Eye (tissue), 1 donor: Measurements from ENCODE around the gene SLC28A1.
"Not testable (repeated sequence)": the region's sequence is repeated elsewhere in the genome, so short reads cannot be mapped to it uniquely, and the experiment has no call there.

ENCODE experiments used
- DNase-seq: peaks from one replicate; pipeline ENCODE4 v3.0.0-alpha.2; 2015

Gene SLC28A1, protein sequence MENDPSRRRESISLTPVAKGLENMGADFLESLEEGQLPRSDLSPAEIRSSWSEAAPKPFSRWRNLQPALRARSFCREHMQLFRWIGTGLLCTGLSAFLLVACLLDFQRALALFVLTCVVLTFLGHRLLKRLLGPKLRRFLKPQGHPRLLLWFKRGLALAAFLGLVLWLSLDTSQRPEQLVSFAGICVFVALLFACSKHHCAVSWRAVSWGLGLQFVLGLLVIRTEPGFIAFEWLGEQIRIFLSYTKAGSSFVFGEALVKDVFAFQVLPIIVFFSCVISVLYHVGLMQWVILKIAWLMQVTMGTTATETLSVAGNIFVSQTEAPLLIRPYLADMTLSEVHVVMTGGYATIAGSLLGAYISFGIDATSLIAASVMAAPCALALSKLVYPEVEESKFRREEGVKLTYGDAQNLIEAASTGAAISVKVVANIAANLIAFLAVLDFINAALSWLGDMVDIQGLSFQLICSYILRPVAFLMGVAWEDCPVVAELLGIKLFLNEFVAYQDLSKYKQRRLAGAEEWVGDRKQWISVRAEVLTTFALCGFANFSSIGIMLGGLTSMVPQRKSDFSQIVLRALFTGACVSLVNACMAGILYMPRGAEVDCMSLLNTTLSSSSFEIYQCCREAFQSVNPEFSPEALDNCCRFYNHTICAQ

DNA sequence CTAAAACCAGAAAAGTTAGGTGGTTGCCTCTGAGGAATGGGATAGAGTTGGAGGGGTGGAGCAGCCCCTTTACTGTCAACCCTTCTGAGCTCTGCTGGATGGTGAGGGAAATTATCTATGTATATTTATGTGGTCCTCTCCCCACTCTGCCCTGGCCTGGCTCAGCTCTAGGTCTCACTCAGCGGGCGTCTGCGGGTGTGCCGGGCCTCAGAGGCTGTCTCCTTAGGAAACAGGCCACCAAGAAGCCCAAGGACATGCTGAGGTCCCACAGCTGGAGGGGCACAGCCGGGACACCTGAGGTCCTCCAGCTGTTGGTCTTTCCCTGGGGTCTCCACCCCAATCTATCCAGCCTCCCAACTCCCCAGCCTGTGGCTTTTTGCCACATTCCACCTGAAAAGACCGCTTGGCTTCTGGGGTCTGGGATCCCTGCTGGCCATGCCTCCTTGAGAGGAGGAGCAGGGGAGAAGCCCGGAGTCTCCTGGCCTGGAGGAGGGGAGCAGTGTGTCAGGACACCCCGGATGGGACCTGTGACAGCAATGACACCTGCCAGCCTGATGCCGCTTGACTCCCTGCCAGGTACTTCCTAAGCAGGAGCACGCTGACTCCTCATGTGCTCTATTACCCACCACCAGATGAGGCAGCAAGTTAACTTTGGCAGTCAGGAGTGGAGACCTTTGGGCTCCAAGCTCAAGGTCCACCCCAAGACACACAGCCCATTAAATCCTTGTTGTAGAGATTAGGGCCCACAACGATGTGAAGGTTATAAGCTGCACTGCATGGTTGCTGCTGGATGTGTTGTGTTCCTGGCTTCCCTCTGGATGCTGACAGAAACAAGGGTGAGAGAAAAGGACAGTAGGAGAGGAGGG lies at the start of gene SLC28A1:
Gene SLC28A1 (plus strand): TSS at position 747 of the 866 bp plus-strand sequence. CDS start 3,099 bp downstream, outside the sequence.
- no peak for DNase-seq

DNA sequence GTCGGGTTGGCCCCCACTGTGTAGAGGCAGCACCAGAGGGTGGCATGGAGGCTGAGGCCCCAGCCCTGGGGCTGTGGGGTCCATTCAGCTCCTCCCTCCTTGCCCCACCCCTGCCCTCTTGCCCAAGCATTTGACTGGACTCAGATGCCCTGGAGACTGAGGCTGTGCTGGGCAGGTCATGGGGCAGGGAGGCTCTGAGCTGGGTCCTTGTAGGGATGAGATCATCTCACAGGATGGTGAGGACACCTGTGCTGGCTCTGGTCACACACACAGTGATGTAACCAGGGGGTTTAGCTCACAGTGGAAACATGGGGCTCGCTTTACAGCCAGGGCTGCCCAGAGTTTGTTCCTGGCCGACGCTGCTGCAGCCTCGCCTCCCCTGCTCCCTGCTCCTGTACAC lies 49.5 kb upstream of the SLC28A1 start:
- DNase-seq = no peak

DNA sequence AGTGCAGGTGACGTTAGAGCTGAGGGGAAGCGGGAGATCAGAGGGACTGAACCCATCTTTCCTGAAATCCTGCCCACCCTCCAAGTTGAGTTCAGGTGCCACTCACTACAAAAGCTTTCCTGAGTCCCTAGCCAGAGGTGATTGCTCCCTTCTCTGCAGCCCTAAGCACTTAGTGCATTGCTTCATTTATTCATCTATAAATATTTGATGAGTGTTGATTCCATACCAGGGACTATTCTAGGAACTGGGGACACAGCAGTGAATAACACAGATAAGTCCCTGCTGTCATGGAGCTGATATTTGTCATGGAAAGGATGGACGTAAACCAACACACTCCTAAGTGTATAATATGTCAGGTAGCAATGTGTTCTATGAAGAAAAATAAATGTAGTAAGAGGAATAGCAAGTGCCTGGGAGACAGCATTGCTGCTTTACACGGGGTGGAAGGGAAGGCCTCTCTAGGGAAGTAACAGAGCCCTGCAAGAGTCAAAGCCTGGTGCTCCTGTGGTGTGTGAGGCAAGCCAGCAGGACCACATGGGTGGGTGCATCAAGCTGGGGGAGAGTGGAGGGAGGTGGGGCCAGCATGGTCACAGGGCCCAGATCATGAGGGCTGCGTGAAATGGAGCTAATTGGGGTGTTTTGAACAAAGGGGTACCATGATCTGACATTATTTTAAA lies 48.7 kb upstream of the SLC28A1 start:
- DNase-seq = peak; percentile 66

DNA sequence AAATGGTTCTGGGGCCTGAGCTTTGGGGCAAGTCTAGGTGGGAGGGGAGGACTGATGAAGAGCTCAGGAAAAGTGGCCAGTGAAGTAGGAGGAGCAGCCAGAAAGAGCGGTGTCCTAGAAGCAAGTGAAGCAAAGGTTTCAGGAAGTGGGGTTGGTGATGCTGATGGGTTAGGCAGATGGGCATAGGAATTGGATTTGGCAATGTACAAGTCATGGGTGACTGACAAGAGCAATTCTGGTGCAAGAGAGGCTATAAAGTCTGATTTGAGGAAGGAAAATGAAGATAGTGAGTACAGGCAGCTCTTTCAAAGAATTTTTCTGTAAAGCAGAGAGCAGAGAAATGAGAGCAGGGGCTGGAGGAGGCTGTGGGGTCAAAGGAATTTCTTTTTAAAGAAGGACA lies 47.6 kb upstream of the SLC28A1 start:
- DNase-seq = no peak

DNA sequence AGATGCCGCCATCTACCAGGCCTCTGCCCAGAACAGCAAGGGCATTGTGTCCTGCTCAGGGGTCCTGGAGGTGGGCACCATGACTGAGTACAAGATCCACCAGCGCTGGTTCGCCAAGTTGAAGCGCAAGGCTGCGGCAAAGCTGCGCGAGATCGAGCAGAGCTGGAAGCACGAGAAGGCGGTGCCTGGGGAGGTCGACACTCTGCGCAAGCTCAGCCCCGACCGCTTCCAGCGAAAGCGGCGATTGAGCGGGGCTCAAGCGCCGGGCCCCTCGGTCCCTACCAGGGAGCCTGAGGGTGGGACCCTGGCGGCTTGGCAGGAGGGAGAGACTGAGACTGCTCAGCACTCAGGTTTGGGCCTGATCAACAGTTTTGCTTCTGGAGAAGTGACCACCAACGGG lies 44.7 kb upstream of the SLC28A1 start:
- no peak for DNase-seq

DNA sequence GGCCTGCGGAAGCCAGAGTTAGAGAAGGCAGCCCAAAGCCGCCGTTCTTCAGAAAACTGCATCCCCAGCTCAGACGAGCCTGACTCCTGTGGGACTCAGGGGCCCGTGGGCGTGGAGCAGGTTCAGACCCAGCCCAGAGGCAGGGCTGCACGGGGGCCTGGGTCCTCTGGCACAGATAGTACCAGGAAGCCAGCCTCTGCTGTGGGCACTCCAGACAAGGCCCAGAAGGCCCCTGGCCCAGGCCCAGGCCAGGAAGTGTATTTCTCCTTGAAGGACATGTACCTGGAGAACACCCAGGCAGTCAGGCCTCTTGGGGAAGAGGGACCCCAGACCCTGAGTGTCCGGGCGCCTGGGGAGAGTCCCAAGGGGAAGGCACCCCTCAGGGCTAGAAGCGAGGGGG lies 44.2 kb upstream of the SLC28A1 start:
- DNase-seq = no peak

DNA sequence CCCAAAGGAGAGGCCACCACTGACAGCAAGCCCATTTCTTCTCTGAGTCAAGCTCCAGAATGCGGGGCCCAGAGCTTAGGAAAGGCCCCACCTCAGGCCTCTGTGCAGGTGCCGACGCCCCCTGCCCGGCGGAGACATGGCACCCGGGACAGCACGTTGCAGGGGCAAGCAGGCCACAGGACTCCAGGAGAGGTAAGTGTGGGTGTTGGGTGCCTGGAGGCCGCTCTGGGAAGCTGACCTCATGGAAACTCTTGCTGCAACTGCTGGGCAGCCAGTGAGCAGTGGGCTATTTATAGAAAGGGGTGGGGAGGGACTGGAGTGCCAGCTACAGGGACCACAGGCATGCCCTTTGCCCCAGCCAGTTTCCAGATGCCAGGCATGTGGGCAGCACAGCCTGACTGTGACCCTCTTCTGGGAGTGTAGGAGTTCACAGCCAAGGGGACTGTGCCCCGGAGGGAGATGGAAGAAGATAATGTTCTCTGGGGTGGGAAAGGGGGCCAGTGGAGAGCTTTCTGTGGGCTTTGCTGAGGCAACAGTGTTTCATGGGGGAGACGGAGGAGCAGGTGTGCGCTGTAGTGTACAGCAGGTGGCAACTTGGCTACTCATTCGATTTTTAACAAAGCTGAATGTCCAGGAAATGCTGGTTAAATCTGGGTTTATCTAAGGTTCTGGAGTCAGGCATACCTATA lies 43.6 kb upstream of the SLC28A1 start:
- no peak for DNase-seq

DNA sequence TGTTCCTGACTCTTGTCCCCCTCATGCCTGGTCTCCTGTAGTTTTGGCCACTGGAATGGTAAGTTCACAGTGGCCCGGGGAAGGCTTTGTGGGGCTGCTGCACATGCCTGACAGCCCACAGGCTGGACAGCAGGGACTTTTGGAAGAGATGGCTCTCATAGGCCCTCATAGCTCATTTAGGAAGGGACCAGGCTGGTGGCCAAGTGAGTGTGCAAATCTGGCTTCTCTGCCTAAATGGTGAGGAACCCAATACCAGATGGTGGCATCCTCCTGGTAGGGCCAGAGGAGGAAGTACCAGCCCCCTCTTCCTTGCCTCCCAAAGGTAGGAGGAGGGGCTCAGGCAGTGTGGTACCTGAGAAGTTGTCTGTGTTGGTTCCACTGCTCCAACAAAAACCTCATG lies 41.7 kb upstream of the SLC28A1 start:
- DNase-seq = no peak

DNA sequence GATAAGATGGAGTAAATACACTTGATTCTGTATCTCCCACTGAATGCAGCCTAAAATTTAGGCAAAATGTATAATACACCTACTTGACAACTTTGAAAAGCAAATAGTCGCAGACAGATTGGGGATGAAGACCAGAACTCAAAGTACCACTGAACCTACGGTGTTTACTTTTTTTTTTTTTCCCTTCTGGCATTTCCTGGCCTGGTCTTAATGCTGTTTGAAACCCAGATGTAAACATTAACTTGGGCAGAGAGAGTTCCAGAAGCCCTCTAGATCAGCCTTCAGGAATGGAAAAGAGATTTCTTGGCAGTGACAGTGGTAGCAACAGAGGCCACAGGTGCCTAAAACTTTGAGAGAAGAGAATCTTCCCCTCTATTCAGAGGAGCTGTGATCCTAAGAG lies 39.5 kb upstream of the SLC28A1 start:
- DNase-seq = no peak

DNA sequence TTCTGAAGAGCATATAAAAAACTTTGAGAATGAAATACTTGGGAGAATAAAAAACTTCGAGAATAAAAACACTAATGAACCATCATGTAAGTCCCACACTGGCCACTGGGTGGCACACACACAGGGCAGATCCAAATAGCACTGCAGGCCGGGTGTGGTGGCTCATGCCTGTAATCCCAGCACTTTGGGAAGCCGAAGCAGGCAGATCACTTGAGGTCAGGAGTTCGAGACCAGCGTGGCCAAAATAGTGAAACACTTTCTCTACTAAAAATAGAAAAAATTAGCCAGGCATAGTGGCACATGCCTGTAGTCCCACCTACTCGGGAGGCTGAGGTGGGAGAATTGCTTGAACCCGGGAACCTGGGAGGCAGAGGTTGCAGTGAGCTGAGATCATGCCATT lies 38.8 kb upstream of the SLC28A1 start:
- not testable (repeated sequence) for DNase-seq

DNA sequence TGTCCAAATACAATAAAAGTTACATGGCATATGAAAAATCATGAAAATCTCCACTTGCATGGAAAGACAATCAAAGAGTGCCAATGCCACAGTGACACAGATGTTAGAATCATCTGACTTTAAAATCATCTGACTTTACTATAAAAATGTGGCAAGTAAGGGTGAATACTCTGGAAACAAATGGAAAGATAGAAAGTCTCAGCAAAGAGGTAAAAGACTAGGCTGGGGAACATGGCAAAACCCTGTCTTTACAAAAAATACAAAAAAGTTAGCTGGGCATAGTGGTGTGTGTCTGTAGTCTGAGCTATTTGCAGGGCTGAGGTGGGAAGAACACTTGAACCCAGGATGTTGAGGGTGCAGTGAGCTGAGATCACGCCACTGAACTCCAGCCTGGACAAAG lies 38.2 kb upstream of the SLC28A1 start:
- DNase-seq = no peak

DNA sequence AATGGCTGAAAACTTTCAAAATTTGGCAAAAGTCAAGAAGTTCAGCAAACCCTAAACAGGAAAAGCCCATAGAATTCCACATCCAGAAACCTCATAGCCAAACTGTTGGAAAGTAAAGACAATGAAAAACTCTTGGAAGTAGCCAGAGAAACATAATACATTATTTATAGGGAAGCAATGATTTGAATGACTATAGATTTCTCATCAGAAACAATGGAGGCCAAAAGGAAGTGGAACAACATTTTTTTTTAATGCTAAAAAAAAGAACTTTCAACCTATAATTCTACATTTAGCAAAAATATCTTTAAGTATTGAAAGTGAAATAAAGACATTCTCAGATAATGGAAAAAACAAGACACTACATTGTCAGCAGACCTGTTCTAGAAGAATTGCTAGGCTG lies 37.1 kb upstream of the SLC28A1 start:
- DNase-seq = no peak

DNA sequence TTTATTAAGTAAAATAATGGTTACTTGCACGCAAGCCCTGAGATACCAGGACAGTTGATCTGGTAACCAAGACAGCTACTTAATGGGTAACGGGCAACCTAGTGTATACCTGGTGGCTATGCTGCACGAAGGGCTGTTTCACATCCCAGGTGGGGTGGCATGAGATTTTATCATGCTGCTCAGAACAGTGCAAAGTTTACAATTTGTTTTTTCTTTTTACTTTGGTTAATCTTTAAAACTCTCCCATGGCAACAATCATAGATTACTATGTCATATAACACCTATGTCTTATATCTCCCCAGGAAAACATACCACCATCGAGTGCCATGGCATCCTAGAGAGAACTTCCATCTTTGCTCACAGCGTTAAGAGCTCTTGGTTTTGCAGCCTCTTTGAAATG lies 32.2 kb upstream of the SLC28A1 start:
- no peak for DNase-seq

DNA sequence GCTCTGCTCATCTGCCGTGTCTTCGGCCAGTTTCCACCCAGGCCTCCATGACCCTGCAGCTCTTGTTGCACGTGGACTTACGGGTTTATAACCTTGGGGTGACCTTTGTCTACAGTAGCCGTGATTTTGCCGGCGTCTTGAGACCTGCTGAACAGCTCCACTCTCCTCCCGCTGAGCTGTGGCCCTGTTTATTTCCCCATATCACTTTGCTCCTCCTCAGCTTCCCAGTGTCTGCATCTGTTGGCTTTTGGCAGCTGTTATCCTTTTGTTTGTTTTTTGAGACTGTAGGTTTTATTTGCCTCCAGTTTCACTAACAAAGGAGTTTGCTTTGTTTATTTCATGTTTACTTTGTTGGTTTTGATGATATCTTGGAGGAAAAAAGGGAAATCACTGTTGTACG lies 29.3 kb upstream of the SLC28A1 start:
- no peak for DNase-seq

DNA sequence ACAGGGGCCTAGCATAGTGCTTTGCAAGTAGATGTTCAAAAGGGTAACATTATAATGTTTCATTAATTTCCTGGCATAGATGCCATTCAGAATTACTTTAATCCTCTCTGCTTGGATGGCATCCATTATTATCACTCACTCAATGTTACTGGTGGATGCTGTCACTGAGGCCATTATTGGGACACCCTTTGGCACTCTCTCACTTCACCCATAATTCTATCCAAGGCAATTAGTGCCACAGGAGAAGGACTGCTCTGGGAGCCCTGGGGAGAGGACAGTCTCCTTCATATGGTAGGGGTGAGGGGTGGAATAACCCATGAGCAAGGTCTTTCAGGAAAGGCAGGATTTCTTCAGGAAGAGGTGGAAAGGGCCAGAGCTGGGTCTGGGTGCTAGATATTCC lies 28.7 kb upstream of the SLC28A1 start:
- DNase-seq = no peak

DNA sequence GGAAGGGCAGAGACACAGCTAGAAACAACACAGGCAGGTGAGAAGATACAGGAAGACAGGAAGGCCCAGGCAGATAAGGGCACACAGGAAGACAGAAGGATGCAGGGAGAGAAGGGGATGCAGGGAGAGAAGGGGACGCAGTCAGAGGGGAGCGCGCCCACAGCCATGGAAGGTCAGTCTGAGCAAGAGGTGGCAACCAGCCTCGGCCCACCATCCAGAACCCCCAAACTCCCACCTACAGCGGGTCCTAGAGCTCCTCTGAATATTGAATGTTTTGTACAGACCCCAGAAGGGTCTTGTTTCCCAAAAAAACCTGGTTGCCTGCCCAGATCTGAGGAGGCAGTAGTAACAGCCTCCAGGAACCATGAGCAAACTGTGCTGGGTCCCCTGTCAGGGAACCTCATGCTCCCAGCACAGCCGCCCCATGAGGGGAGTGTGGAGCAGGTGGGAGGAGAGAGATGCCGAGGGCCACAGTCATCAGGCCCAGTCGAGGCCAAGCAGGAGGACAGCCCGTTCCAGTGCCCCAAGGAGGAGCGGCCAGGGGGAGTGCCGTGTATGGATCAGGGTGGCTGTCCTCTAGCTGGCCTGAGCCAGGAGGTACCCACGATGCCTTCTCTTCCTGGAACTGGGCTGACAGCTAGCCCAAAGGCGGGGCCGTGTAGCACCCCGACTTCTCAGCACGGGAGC lies 27.6 kb upstream of the SLC28A1 start:
- DNase-seq = no peak

DNA sequence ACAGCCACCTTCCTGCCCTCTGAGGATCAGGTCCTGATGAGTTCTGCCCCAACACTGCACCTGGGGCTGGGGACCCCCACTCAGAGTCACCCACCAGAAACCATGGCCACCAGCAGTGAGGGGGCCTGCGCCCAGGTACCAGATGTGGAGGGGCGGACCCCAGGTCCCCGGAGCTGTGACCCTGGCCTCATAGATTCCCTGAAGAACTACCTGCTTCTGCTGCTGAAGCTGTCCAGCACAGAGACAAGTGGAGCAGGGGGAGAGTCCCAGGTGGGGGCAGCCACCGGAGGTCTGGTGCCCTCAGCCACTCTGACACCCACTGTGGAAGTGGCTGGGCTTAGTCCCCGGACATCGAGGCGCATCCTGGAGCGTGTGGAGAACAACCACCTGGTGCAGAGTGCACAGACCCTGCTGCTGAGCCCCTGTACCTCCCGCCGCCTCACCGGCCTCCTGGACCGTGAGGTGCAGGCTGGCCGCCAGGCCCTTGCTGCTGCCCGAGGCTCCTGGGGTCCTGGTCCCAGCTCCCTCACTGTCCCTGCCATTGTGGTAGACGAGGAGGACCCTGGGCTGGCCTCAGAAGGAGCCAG lies 27.0 kb upstream of the SLC28A1 start:
- DNase-seq = no peak

DNA sequence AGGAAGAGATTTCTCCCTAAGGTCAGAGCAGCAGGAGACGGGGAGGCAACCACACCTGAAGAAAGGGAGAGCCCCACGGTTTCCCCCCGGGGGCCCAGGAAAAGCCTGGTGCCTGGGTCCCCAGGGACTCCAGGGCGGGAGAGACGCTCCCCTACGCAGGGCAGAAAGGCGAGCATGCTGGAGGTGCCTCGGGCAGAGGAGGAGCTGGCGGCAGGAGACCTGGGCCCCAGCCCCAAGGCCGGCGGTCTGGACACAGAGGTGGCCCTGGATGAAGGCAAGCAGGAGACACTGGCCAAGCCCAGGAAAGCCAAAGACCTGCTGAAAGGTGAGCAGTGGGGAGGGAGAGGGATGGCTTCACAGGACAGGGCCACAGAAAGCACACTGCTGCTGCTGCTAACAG lies 26.2 kb upstream of the SLC28A1 start:
- DNase-seq = no peak

DNA sequence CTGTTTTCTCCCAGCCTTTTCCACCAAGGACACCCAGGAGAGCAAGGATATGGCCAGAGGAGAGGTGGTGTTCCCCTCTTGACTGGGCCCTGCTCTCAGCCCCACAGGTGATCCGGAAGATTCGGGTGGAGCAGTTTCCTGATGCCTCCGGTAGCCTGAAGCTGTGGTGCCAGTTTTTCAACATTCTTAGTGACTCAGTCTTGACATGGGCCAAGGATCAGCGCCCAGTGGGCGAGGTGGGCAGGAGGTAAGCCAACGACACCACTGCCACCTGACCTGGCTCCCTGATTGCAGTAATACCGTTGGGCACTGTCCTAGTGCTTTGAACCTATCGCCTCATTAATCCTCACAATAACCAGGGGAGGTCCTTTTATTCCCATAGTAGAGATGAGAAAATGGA lies 25.3 kb upstream of the SLC28A1 start:
- DNase-seq = no peak

DNA sequence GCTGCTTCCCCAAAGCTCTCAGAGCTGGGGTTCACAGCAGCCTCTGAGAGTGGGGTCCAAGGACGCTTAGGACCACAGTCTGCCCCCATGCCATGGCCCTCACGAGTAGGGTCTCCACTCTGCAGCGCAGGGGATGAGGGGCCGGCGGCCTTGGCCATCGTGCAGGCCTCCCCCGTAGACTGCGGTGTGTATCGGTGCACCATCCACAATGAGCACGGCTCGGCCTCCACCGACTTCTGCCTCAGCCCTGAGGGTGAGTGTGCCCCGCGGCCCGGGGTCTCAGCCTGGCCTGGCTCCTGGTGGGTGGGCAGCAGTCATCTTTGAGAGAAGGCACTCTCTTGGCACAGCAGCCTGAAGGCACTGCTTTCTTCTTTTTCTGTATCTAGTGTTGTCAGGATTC lies 24.8 kb upstream of the SLC28A1 start:
- DNase-seq = no peak

DNA sequence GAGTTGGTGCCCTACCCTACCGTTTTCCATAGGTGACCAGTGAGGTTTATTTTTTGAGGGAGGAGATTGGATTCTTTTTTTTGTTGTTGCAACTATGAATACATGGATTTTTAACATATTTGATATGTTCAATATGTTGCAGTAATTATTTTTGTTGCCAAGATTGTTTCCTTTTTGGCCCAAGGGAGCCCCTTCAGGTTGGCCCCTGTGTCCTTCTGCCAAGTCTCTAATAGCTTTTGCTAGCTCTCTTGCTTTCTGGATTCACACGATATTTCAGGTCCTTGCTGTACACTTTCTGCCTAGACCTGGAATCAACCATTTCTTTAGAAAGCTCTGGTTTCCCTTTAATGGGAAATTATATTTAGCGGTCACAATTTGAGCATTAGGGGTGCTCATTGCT lies 22.7 kb upstream of the SLC28A1 start:
- no peak for DNase-seq
